HCT116 (cell line): ENCODE results near the gene MDH1. TPM values are rescaled to one million over a fixed set of nuclear protein-coding genes. Genes with fewer than 3 reads are reported as not detected.

Experiments used
- ATAC-seq: fragments of 200-7000 bp; cut with Tn5 transposase; 2 replicates; pipeline ENCODE4 v1.9.1; 2020; ENCODE audit warnings: mild to moderate bottlenecking, moderate library complexity
- BruUV-seq: library from RNA; stranded (reverse); fragments of 400-500 nt; replicated peaks from 2 replicates; lab custom pipeline; 2021; lab: Mats Ljungman, UMichigan
- CTCF ChIA-PET: fragments of 300-600 bp; sonication (Branson Sonifier 250); formaldehyde crosslinking; loops from one replicate; lab custom pipeline; 2021; ENCODE audit warnings: antibody characterized with exemption; lab: Charles Lee
- POLR2A ChIA-PET: fragments of 300-600, 350-600 bp; sonication (Branson Sonifier 250); formaldehyde crosslinking; loops from one replicate; lab custom pipeline; 2021; ENCODE audit warnings: antibody characterized with exemption; lab: Charles Lee
- RAD21 ChIA-PET, 2 experiments: fragments of 300-600 bp; sonication (Branson Sonifier 250); formaldehyde crosslinking; loops; one replicate each; lab custom pipeline; 2023; ENCODE audit warnings: low total read pairs in 2 of 2; ENCODE audit not compliant: uncharacterized antibody in 2 of 2, unreplicated experiment in 2 of 2, low non-redundant PET in 1 of 2; lab: Charles Lee
- DNase-seq: peaks from one replicate; pipeline ENCODE4 v3.0.0-alpha.2; 2010; ENCODE audit warnings: low read depth, low spot score
- H2AFZ ChIP-seq: fragments of 200-600 bp; shearing (Covaris generic), sonication (generic); 2 replicates; pipeline ENCODE4 v1.6.1; 2017; ENCODE audit warnings: low read depth, mixed run types, mixed read lengths, antibody characterized with exemption, low read length; ENCODE audit not compliant: poor library complexity, severe bottlenecking
- H3K27ac ChIP-seq: 2 replicates; pipeline ENCODE4 v1.5.1; 2012; ENCODE audit warnings: low read depth, low read length
- H3K27me3 ChIP-seq: fragments of 200-600 bp; sonication (generic); 2 replicates; pipeline ENCODE4 v1.6.1; 2016; ENCODE audit warnings: mixed run types, low read length, mixed read lengths; ENCODE audit not compliant: insufficient read depth
- H3K36me3 ChIP-seq, 2 experiments: fragments of 200-500 bp in 1 of 2; fragments of 200-600 bp in 1 of 2; sonication (Bioruptor generic) in 1 of 2; sonication (generic) in 1 of 2; 2 replicates each; pipeline versions ENCODE4 v1.5.1 to v1.6.1; 2014 to 2016; ENCODE audit warnings: low read length in 2 of 2, inconsistent platforms in 1 of 2, mixed read lengths in 1 of 2, mixed run types in 1 of 2; ENCODE audit not compliant: insufficient read depth in 2 of 2, control insufficient read depth in 1 of 2
- H3K4me1 ChIP-seq, 2 experiments: fragments of 200-600 bp in 1 of 2; sonication (generic) in 1 of 2; 2 replicates each; pipeline versions ENCODE4 v1.5.1 to v1.6.1; 2012 to 2017; ENCODE audit warnings: low read length in 2 of 2, inconsistent platforms in 1 of 2, mild to moderate bottlenecking in 1 of 2, mixed read lengths in 1 of 2, mixed run types in 1 of 2, moderate library complexity in 1 of 2; ENCODE audit not compliant: insufficient read depth in 2 of 2, control insufficient read depth in 1 of 2
- H3K4me2 ChIP-seq: fragments of 200-600 bp; sonication (generic); 2 replicates; pipeline ENCODE4 v1.6.1; 2017; ENCODE audit warnings: mixed run types, low read length, mixed read lengths
- H3K4me3 ChIP-seq, 2 experiments: fragments of 200-600 bp in 1 of 2; sonication (generic) in 1 of 2; replicated peaks in 1 of 2; 2 replicates each; pipeline ENCODE4 v1.5.1; 2011 to 2016; ENCODE audit warnings: low read length in 2 of 2, control low read depth in 1 of 2, low read depth in 1 of 2, mild to moderate bottlenecking in 1 of 2, mixed read lengths in 1 of 2, mixed run types in 1 of 2
- H3K79me2 ChIP-seq: fragments of 200-600 bp; sonication (generic); 2 replicates; pipeline ENCODE4 v1.6.1; 2017; ENCODE audit warnings: mild to moderate bottlenecking, mixed run types, low read length, moderate library complexity, mixed read lengths; ENCODE audit not compliant: insufficient read depth
- H3K9ac ChIP-seq: fragments of 200-600 bp; sonication (generic); 2 replicates; pipeline ENCODE4 v1.6.1; 2016; ENCODE audit warnings: low read length, mixed read lengths
- H3K9me2 ChIP-seq: fragments of 200-600 bp; sonication (generic), shearing (Covaris generic); 2 replicates; pipeline ENCODE4 v1.6.1; 2017; ENCODE audit warnings: mixed run types, mild to moderate bottlenecking, moderate library complexity; ENCODE audit not compliant: insufficient read depth
- H3K9me3 ChIP-seq, 2 experiments: fragments of 200-500 bp in 1 of 2; fragments of 200-600 bp in 1 of 2; sonication (Bioruptor generic) in 1 of 2; sonication (generic) in 1 of 2; 2 replicates each; pipeline ENCODE4 v1.6.1; 2014 to 2017; ENCODE audit warnings: low read length in 2 of 2, mixed read lengths in 2 of 2, inconsistent platforms in 1 of 2, low read depth in 1 of 2, mild to moderate bottlenecking in 1 of 2, mixed run types in 1 of 2, moderate library complexity in 1 of 2; ENCODE audit not compliant: control insufficient read depth in 1 of 2, insufficient read depth in 1 of 2
- H4K20me1 ChIP-seq: fragments of 200-600 bp; sonication (generic), shearing (Covaris generic); 2 replicates; pipeline ENCODE4 v1.6.1; 2017; ENCODE audit warnings: mixed run types, mild to moderate bottlenecking, moderate library complexity; ENCODE audit not compliant: insufficient read depth
- CBX3 ChIP-seq: IDR thresholded peaks from 2 replicates; pipeline ENCODE4 v1.6.1; 2012; ENCODE audit warnings: low read depth
- CEBPB ChIP-seq: IDR thresholded peaks from 2 replicates; pipeline ENCODE4 v1.6.1; 2012; ENCODE audit warnings: low read depth
- EGR1 ChIP-seq: IDR thresholded peaks from 2 replicates; pipeline ENCODE4 v1.6.1; 2012; ENCODE audit warnings: low read depth
- ELF1 ChIP-seq: IDR thresholded peaks from 2 replicates; pipeline ENCODE4 v1.6.1; 2012; ENCODE audit warnings: low read depth, borderline replicate concordance
- EZH2 ChIP-seq: fragments of 200-600 bp; sonication (generic); IDR thresholded peaks from 2 replicates; pipeline ENCODE4 v1.6.1; 2017; ENCODE audit warnings: antibody characterized with exemption, mixed run types
- EZH2phosphoT487 ChIP-seq: fragments of 200-600 bp; IDR thresholded peaks from 2 replicates; pipeline ENCODE4 v1.6.1; 2018; ENCODE audit warnings: antibody characterized with exemption, borderline replicate concordance
- FOSL1 ChIP-seq: IDR thresholded peaks from 2 replicates; pipeline ENCODE4 v1.6.1; 2012; ENCODE audit warnings: low read depth
- POLR2A ChIP-seq: IDR thresholded peaks from 2 replicates; pipeline ENCODE4 v1.7.0; 2011; ENCODE audit warnings: borderline replicate concordance; ENCODE audit not compliant: insufficient read depth, insufficient read length; ENCODE audit errors: extremely low read depth
- POLR2AphosphoS5 ChIP-seq: IDR thresholded peaks from 2 replicates; pipeline ENCODE4 v1.6.1; 2011; ENCODE audit warnings: mild to moderate bottlenecking, low read depth, low read length, moderate library complexity
- RAD21 ChIP-seq: IDR thresholded peaks from 2 replicates; pipeline ENCODE4 v1.6.1; 2012; ENCODE audit warnings: low read depth, mild to moderate bottlenecking
- SIN3A ChIP-seq: IDR thresholded peaks from 2 replicates; pipeline ENCODE4 v1.6.1; 2012; ENCODE audit warnings: low read depth
- SP1 ChIP-seq: IDR thresholded peaks from 2 replicates; pipeline ENCODE4 v1.6.1; 2012; ENCODE audit warnings: low read depth
- SRF ChIP-seq: IDR thresholded peaks from 2 replicates; pipeline ENCODE4 v1.6.1; 2012; ENCODE audit warnings: low read depth
- TCF7L2 ChIP-seq: IDR thresholded peaks from 2 replicates; pipeline ENCODE4 v1.7.0; 2011; ENCODE audit warnings: borderline replicate concordance, inconsistent platforms; ENCODE audit not compliant: insufficient read depth, insufficient read length; ENCODE audit errors: extremely low read depth
- ZBTB33 ChIP-seq: IDR thresholded peaks from 2 replicates; pipeline ENCODE4 v1.6.1; 2011; ENCODE audit warnings: mild to moderate bottlenecking, low read length, moderate library complexity; ENCODE audit not compliant: insufficient replicate concordance; ENCODE audit errors: extremely low read depth
- ZNF274 ChIP-seq: fragments of 200-500 bp; sonication (Bioruptor generic); IDR thresholded peaks from 2 replicates; pipeline ENCODE4 v1.6.1; 2014; ENCODE audit warnings: mild to moderate bottlenecking, low read depth, low read length, inconsistent platforms
- intact Hi-C: fragments of 100-400 bp; cut with micrococcal nuclease; formaldehyde crosslinking; loops from 2 replicates; pipeline ENCODE4 v1.10.0; 2022
- total RNA-seq: library from RNA; stranded (reverse); gene quantifications from one replicate; pipeline ENCODE4 v1.2.1, GENCODE V29; 2021; ENCODE audit not compliant: unreplicated experiment
- TF ChIP-seq, protein P1 (sequence below): IDR thresholded peaks from 2 replicates; pipeline ENCODE4 v1.6.1; 2012

MDH1 gene
- total RNA-seq, 1 experiment from 2014 or later = 192 TPM

GRCh38 chr2:63639344-63639743, 50.6 kb downstream of the MDH1 start (continued):
- TF ChIP-seq EGR1 (no peak), ZNF274 (no peak), TCF7L2 (no peak), SP1 (no peak), POLR2A (no peak), RAD21 (no peak), POLR2AphosphoS5 (no peak), EZH2 (no peak), FOSL1 (no peak), EZH2phosphoT487 (no peak), CEBPB (no peak), SRF (no peak), ZBTB33 (no peak)
- TF ChIP-seq, protein P1, sequence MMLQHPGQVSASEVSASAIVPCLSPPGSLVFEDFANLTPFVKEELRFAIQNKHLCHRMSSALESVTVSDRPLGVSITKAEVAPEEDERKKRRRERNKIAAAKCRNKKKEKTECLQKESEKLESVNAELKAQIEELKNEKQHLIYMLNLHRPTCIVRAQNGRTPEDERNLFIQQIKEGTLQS = no peak

DNA sequence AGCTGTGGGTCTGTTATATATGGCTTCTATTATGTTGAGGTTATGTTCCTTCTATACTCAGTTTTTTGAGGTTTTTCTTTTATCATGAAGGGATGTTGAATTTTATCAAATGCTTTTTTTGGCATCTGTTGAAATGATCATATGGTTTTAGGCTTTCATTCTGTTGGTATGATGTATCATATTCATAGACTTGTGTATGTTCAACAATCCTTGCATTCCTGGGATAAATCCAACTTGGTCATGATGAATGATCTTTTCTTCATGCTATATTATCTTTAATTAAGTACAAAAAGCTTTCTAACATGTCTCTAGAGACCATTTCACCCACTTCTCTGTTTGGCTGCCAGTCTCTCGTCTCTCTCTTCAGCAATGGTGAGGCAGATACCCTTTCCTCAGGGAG, 54.2 kb downstream of the MDH1 start:
- no peak overlapping the region for H3K4me3 ChIP-seq
- no peaks in the 10 kb centered on the region for H3K4me1 ChIP-seq
- no peaks in the 10 kb centered on the region for H3K27me3 ChIP-seq
- intact Hi-C loops = no loop called here
- no peak overlapping the region for H2AFZ ChIP-seq
- BruUV-seq = no TSS peak
- no peak overlapping the region for H3K27ac ChIP-seq
- ChIA-PET POLR2A (no interaction called here), RAD21 (no interaction called here), CTCF (no interaction called here)
- DNase-seq (no peak), ATAC-seq (no peak)
- no peaks in the 10 kb centered on the region for H3K36me3 ChIP-seq
- H4K20me1 ChIP-seq = no peaks in the 10 kb centered on the region
- no peak overlapping the region for H3K9ac ChIP-seq
- H3K9me3 ChIP-seq = no peaks in the 10 kb centered on the region
- H3K79me2 ChIP-seq = no peaks in the 10 kb centered on the region
- no peak for TF ChIP-seq SIN3A
- no peak for TF ChIP-seq POLR2A
- no peak for TF ChIP-seq FOSL1
- TF ChIP-seq ELF1 = no peak
- TF ChIP-seq EZH2phosphoT487 = no peak
- TF ChIP-seq CBX3 = no peak
- H3K9me2 ChIP-seq = no peaks in the 10 kb centered on the region; the same call in 1 of the 2 replicates
- H3K4me2 ChIP-seq = no peak overlapping the region
